Neuronal stem cell (in vitro differentiated cells): Measurements from ENCODE around the gene NTN5.

ENCODE experiments used
- DNase-seq: peaks from one replicate; pipeline ENCODE4 v3.0.0-alpha.2; 2013; ENCODE audit warnings: low spot score
- H2AFZ ChIP-seq: one replicate; pipeline ENCODE4 v1.6.1; 2013; ENCODE audit warnings: mild to moderate bottlenecking, low read length, inconsistent platforms
- H2AK5ac ChIP-seq: 2 replicates; pipeline ENCODE4 v1.6.1; 2013; ENCODE audit warnings: low read depth, mild to moderate bottlenecking, inconsistent platforms, low read length, moderate library complexity, mixed read lengths
- H2BK120ac ChIP-seq: 2 replicates; pipeline ENCODE4 v1.6.1; 2013; ENCODE audit warnings: low read depth, mild to moderate bottlenecking, inconsistent platforms, low read length, moderate library complexity, mixed read lengths
- H2BK12ac ChIP-seq: one replicate; pipeline ENCODE4 v1.6.1; 2013; ENCODE audit warnings: low read length, inconsistent platforms
- H2BK15ac ChIP-seq: 2 replicates; pipeline ENCODE4 v1.6.1; 2013; ENCODE audit warnings: mild to moderate bottlenecking, low read length, inconsistent platforms, mixed read lengths
- H2BK5ac ChIP-seq: one replicate; pipeline ENCODE4 v1.6.1; 2013; ENCODE audit warnings: inconsistent platforms, mild to moderate bottlenecking, low read length, moderate library complexity
- H3K14ac ChIP-seq: one replicate; pipeline ENCODE4 v1.6.1; 2013; ENCODE audit warnings: low read length, inconsistent platforms
- H3K18ac ChIP-seq: 2 replicates; pipeline ENCODE4 v1.6.1; 2013; ENCODE audit warnings: low read length, inconsistent platforms
- H3K23ac ChIP-seq: 2 replicates; pipeline ENCODE4 v1.6.1; 2013; ENCODE audit warnings: low read depth, mild to moderate bottlenecking, mixed read lengths, low read length, inconsistent platforms; ENCODE audit not compliant: poor library complexity
- H3K27ac ChIP-seq: replicated peaks from 3 replicates; pipeline ENCODE4 v1.5.1; 2013; ENCODE audit warnings: low read length, inconsistent platforms
- H3K27me3 ChIP-seq, 3 experiments: 2 replicates each; pipeline ENCODE4 v1.6.1; 2013; ENCODE audit warnings: low read length in 3 of 3, mild to moderate bottlenecking in 2 of 3, inconsistent platforms in 1 of 3, low read depth in 1 of 3, mixed read lengths in 1 of 3, moderate library complexity in 1 of 3; ENCODE audit not compliant: control insufficient read depth in 3 of 3, insufficient read depth in 3 of 3
- H3K36me3 ChIP-seq, 2 donors: replicated peaks in 1 of 2; 2 replicates each; pipeline ENCODE4 v1.6.1; 2013; ENCODE audit warnings: low read length in 2 of 2; ENCODE audit not compliant: control insufficient read depth in 2 of 2, insufficient read depth in 2 of 2
- H3K4ac ChIP-seq: 2 replicates; pipeline ENCODE4 v1.6.1; 2013; ENCODE audit warnings: inconsistent platforms, mild to moderate bottlenecking, low read length, moderate library complexity
- H3K4me1 ChIP-seq, 2 donors: 1 replicate in 1 of 2; 2 replicates in 1 of 2; pipeline ENCODE4 v1.6.1; 2013; ENCODE audit warnings: low read length in 2 of 2, low read depth in 1 of 2; ENCODE audit not compliant: control insufficient read depth in 2 of 2, insufficient read depth in 1 of 2
- H3K4me2 ChIP-seq: one replicate; pipeline ENCODE4 v1.6.1; 2013; ENCODE audit warnings: mild to moderate bottlenecking, low read length, inconsistent platforms; ENCODE audit not compliant: insufficient read depth, poor library complexity, severe bottlenecking
- H3K4me3 ChIP-seq, 2 donors: 2 replicates each; pipeline ENCODE4 v1.5.1; 2013; ENCODE audit warnings: low read length in 2 of 2, mild to moderate bottlenecking in 2 of 2, inconsistent platforms in 1 of 2, moderate library complexity in 1 of 2
- H3K79me1 ChIP-seq: one replicate; pipeline ENCODE4 v1.6.1; 2013; ENCODE audit warnings: low read depth, mild to moderate bottlenecking, inconsistent platforms, low read length, moderate library complexity
- H3K9ac ChIP-seq: one replicate; pipeline ENCODE4 v1.6.1; 2013; ENCODE audit warnings: mild to moderate bottlenecking, low read depth, low read length, inconsistent platforms; ENCODE audit not compliant: poor library complexity
- H3K9me3 ChIP-seq, 2 donors: replicated peaks in 1 of 2; 2 replicates each; pipeline versions ENCODE3 to v1.6.1; 2013; ENCODE audit warnings: low read length in 2 of 2, mild to moderate bottlenecking in 2 of 2, inconsistent platforms in 1 of 2, low read depth in 1 of 2, mixed read lengths in 1 of 2, moderate library complexity in 1 of 2; ENCODE audit not compliant: control insufficient read depth in 2 of 2, insufficient read depth in 1 of 2
- H4K8ac ChIP-seq: one replicate; pipeline ENCODE4 v1.6.1; 2013; ENCODE audit warnings: low read depth, mild to moderate bottlenecking, inconsistent platforms, low read length, moderate library complexity
- H4K91ac ChIP-seq: one replicate; pipeline ENCODE4 v1.6.1; 2013; ENCODE audit warnings: low read length, low read depth, mild to moderate bottlenecking, inconsistent platforms; ENCODE audit not compliant: poor library complexity
- WGBS, 2 donors: extraction: QIAGEN DNeasy Blood & Tissue Kit; methylation state at CpG; one replicate each; pipeline ENCODE4 v1.1.7; 2013; ENCODE audit warnings: missing lambda C conversion rate in 2 of 2, mixed read lengths in 1 of 2; ENCODE audit not compliant: insufficient read length in 2 of 2, insufficient replicate concordance in 1 of 2; ENCODE audit errors: extremely low coverage in 2 of 2; 5-methylcytosine and 5-hydroxymethylcytosine counted together

NTN5 gene

DNA sequence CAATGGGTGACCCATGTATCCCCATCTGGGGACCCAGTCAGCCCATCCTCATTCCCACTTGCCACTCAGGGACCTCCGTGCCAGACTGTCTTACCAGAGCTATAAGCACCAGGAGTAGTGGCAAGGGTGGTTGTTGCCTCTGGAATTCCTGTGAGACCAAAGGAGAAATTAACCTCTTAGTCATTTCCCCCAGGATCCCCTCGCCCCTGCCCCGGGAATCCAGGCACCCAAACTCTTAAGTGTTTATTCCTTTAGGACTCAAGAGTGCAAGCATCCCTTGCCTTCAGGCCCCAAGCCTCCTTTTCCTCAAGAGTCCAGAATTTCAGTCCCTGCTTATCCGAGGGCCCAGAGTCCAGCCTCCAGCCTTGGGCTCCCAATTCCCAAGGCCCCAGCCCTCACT is 9.2 kb downstream of the NTN5 start:
- H2AFZ ChIP-seq = no peak overlapping the region
- H3K23ac ChIP-seq = no peak overlapping the region
- H2BK15ac ChIP-seq = no peak overlapping the region
- H3K4me3 ChIP-seq = no peak overlapping the region
- H3K4me1 ChIP-seq = peaks cover 1 to 3% of the 10 kb centered on the region in 2 donors
- H2BK12ac ChIP-seq = no peak overlapping the region
- no peaks in the 10 kb centered on the region for H3K36me3 ChIP-seq
- peak overlapping the region; percentile 53 for H3K4ac ChIP-seq
- H2BK5ac ChIP-seq = no peak overlapping the region
- H3K14ac ChIP-seq = peak overlapping the region; percentile 82
- no CpG with 5 or more reads among the region's 4 CpGs for WGBS, 2 donors
- no peak overlapping the region for H4K8ac ChIP-seq
- H3K9ac ChIP-seq = peak overlapping the region; percentile 60
- no peak overlapping the region for H3K27ac ChIP-seq
- peak overlapping the region; percentile 83 for H2AK5ac ChIP-seq
- H2BK120ac ChIP-seq = no peak overlapping the region
- H3K9me3 ChIP-seq = no peaks in the 10 kb centered on the region
- DNase-seq = no peak
- peak overlapping the region; percentile 91 for H3K18ac ChIP-seq
- H3K27me3 ChIP-seq = peaks cover 0 to 5% (median 0%) of the 10 kb centered on the region in 3 experiments
- H3K4me2 ChIP-seq = no peak overlapping the region
- no peaks in the 10 kb centered on the region for H3K79me1 ChIP-seq
- H4K91ac ChIP-seq = no peak overlapping the region

DNA sequence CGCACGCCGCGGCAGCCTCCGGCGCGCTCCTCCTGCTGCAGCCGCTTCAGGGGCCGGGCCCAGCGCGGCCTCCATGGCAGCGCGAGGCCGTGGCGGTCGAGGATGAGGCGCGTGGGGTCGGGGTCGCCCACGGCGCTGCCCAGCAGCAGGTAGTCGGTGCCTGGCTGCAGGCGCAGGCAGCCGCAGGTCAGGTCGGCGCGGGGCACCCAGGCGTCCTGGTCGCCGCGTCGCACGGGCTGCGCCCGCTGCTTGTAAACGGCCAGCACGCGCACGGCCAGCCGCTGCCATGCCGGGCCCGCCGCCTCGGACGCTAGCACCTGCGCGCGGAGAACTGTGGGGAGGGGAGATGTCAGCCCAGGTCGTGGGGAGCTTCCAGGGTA is 11.1 kb downstream of the NTN5 start:
- Histone ChIP-seq H3K23ac (peak overlapping the region; percentile 17), H4K8ac (no peak overlapping the region), H2BK15ac (peak overlapping the region; percentile 79), H3K36me3 (no peaks in the 10 kb centered on the region), H3K79me1 (no peaks in the 10 kb centered on the region), H2AFZ (peak overlapping the region; percentile 75), H3K4me1 (peaks cover 6 to 9% of the 10 kb centered on the region in 2 donors), H2AK5ac (peak overlapping the region; percentile 91), H3K27ac (no peak overlapping the region), H3K18ac (peak overlapping the region; percentile 45), H3K4me3 (no peak overlapping the region), H4K91ac (peak overlapping the region; percentile 64), H2BK12ac (peak overlapping the region; percentile 60), H3K9ac (no peak overlapping the region), H3K4ac (no peak overlapping the region), H3K14ac (peak overlapping the region; percentile 1), H3K27me3 (peaks cover 0 to 5% (median 0%) of the 10 kb centered on the region in 3 experiments), H3K4me2 (no peak overlapping the region), H2BK120ac (no peak overlapping the region), H3K9me3 (no peaks in the 10 kb centered on the region), H2BK5ac (no peak overlapping the region)
- WGBS, 2 donors = no CpG with 5 or more reads among the region's 50 CpGs
- DNase-seq = no peak

DNA sequence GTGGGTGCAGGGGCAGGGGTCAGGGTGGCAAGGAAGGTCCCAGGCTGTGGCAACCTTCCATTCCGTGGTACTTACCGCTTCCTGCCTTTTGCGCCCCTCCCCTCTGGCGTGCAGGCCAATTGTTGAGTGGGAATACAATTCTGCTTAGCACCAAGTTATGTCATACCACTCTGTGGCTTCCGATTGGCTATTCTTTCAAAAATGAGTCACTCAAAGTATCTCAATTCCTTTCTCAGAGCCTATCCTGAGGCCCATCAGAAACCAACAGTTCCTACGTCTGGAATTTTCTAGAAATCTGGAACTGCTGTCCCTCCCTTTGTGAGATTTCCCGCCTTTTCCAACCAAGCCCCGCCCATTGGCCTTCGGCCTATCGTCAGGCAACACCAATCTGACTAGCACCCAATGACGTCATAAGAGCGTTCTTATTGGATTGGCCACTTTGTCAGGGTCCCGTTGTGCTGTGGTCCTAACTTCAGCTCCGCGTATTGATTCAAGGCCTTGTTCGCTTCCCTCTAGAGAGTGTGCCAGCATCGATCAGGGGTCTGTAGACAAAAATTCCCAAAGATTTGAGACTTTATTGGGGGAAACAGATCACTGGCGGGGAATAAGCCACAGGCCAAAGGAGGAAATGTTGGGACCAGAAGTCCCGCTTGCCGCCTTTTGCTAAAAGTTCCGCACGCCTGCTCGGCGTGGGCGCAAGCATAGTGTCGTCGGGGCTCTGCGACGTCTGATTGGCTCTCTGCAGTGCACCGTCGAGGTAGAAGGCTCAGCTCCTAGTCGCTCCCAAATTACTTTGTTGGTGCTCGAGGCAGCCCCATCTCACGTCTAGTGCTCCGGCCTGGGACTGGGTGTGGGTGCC is 11.7 kb downstream of the NTN5 start:
- H3K14ac ChIP-seq = peak overlapping the region; percentile 1
- H3K27me3 ChIP-seq = peaks cover 0 to 3% (median 0%) of the 10 kb centered on the region in 3 experiments
- H2AFZ ChIP-seq = peak overlapping the region; percentile 75
- H3K18ac ChIP-seq = peak overlapping the region; percentile 45
- WGBS, 2 donors = no CpG with 5 or more reads among the region's 35 CpGs
- no peaks in the 10 kb centered on the region for H3K36me3 ChIP-seq
- H2BK12ac ChIP-seq = peak overlapping the region; percentile 60
- peak overlapping the region; percentile 64 for H4K91ac ChIP-seq
- H3K4me3 ChIP-seq = no peak overlapping the region
- H3K9ac ChIP-seq = no peak overlapping the region
- peaks cover 6 to 9% of the 10 kb centered on the region in 2 donors for H3K4me1 ChIP-seq
- H3K4me2 ChIP-seq = no peak overlapping the region
- no peak overlapping the region for H3K23ac ChIP-seq
- H3K4ac ChIP-seq = no peak overlapping the region
- peak overlapping the region; percentile 79 for H2BK15ac ChIP-seq
- no peak overlapping the region for H3K27ac ChIP-seq
- no peak for DNase-seq
- H3K9me3 ChIP-seq = no peaks in the 10 kb centered on the region
- H2AK5ac ChIP-seq = peak overlapping the region; percentile 91
- H4K8ac ChIP-seq = no peak overlapping the region
- no peaks in the 10 kb centered on the region for H3K79me1 ChIP-seq
- H2BK120ac ChIP-seq = no peak overlapping the region
- no peak overlapping the region for H2BK5ac ChIP-seq

DNA sequence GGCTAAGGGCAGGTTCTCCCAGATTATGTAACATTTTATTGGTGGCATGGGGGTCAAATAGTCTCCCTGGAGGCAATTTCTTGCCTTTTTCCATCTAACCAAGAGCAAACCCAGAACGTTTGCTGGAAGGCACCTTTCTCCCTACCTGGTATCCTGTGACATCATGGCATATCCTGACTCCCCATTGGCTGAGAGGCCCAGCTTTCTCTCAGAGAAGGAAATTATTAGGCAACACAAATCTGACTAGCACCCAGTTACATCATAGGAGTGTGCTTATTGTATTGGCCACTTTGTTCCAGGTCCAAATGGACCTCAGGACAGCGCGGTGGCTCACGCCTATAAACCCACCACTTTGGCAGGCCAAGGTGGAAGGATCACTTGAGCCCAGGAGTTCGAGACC is 13.0 kb downstream of the NTN5 start:
- H2AK5ac ChIP-seq = no peak overlapping the region
- DNase-seq = no peak
- no peak overlapping the region for H2BK12ac ChIP-seq
- no peak overlapping the region for H3K4ac ChIP-seq
- no peak overlapping the region for H3K9ac ChIP-seq
- no peak overlapping the region for H3K4me3 ChIP-seq
- no peak overlapping the region for H3K18ac ChIP-seq
- no peak overlapping the region for H3K27ac ChIP-seq
- no peak overlapping the region for H3K14ac ChIP-seq
- H3K4me1 ChIP-seq = peaks cover 6 to 9% of the 10 kb centered on the region in 2 donors
- H2BK15ac ChIP-seq = no peak overlapping the region
- H3K23ac ChIP-seq = no peak overlapping the region
- H4K91ac ChIP-seq = no peak overlapping the region
- H2BK120ac ChIP-seq = no peak overlapping the region
- peak overlapping the region; percentile 24 for H4K8ac ChIP-seq
- H2AFZ ChIP-seq = no peak overlapping the region
- H3K27me3 ChIP-seq = no peaks in the 10 kb centered on the region
- no peak overlapping the region for H2BK5ac ChIP-seq
- H3K36me3 ChIP-seq = no peaks in the 10 kb centered on the region
- no CpG with 5 or more reads among the region's 5 CpGs for WGBS, 2 donors
- H3K4me2 ChIP-seq = no peak overlapping the region
- H3K9me3 ChIP-seq = no peaks in the 10 kb centered on the region
- no peaks in the 10 kb centered on the region for H3K79me1 ChIP-seq
